H9 (cell line): ENCODE results near the gene FRRS1. TPM values are rescaled to one million over a fixed set of nuclear protein-coding genes. Genes with fewer than 3 reads are reported as not detected.

Experiments used
- DNase-seq: peaks from one replicate; pipeline ENCODE4 v3.0.0-alpha.2; 2017
- H2AFZ ChIP-seq: one replicate; pipeline ENCODE4 v1.6.1; 2013; ENCODE audit warnings: mild to moderate bottlenecking, low read length, control low read depth, moderate library complexity
- H2AK5ac ChIP-seq: 2 replicates; pipeline ENCODE4 v1.6.1; 2013; ENCODE audit warnings: low read length, control low read depth, mixed read lengths; ENCODE audit not compliant: insufficient read length
- H2BK120ac ChIP-seq: one replicate; pipeline ENCODE4 v1.6.1; 2013; ENCODE audit warnings: low read depth, mild to moderate bottlenecking, low read length, control low read depth, inconsistent platforms; ENCODE audit not compliant: poor library complexity, severe bottlenecking
- H2BK12ac ChIP-seq: 2 replicates; pipeline ENCODE4 v1.6.1; 2013; ENCODE audit warnings: low read length, control low read depth, mixed read lengths, low read depth; ENCODE audit not compliant: insufficient read length
- H2BK15ac ChIP-seq: 2 replicates; pipeline ENCODE4 v1.6.1; 2013; ENCODE audit warnings: low read depth, low read length, control low read depth
- H2BK20ac ChIP-seq: one replicate; pipeline ENCODE4 v1.6.1; 2013; ENCODE audit warnings: low read depth, mild to moderate bottlenecking, low read length, control low read depth, inconsistent platforms; ENCODE audit not compliant: poor library complexity, severe bottlenecking
- H2BK5ac ChIP-seq: 2 replicates; pipeline ENCODE4 v1.6.1; 2013; ENCODE audit warnings: low read length, control low read depth, mixed read lengths; ENCODE audit not compliant: insufficient read length
- H3K14ac ChIP-seq: 2 replicates; pipeline ENCODE4 v1.6.1; 2013; ENCODE audit warnings: low read length, control low read depth; ENCODE audit not compliant: insufficient read depth
- H3K18ac ChIP-seq: 2 replicates; pipeline ENCODE4 v1.6.1; 2013; ENCODE audit warnings: low read depth, mild to moderate bottlenecking, mixed read lengths, low read length, control low read depth; ENCODE audit not compliant: insufficient read length
- H3K23ac ChIP-seq: 2 replicates; pipeline ENCODE4 v1.6.1; 2013; ENCODE audit warnings: low read length, control low read depth, mixed read lengths, low read depth; ENCODE audit not compliant: insufficient read length
- H3K23me2 ChIP-seq: 2 replicates; pipeline ENCODE4 v1.6.1; 2013; ENCODE audit warnings: low read depth, mild to moderate bottlenecking, mixed read lengths, low read length, control low read depth; ENCODE audit not compliant: insufficient read length, poor library complexity, severe bottlenecking
- H3K27ac ChIP-seq: 2 replicates; pipeline ENCODE4 v1.5.1; 2013; ENCODE audit warnings: low read length, control low read depth, mixed read lengths, low read depth; ENCODE audit not compliant: insufficient read length
- H3K27me3 ChIP-seq: 2 replicates; pipeline ENCODE4 v1.6.1; 2013; ENCODE audit warnings: low read length, control low read depth, inconsistent platforms; ENCODE audit not compliant: insufficient read depth
- H3K4ac ChIP-seq: 2 replicates; pipeline ENCODE4 v1.6.1; 2013; ENCODE audit warnings: low read depth, mild to moderate bottlenecking, control low read depth, inconsistent platforms, low read length, moderate library complexity
- H3K4me1 ChIP-seq: 2 replicates; pipeline ENCODE4 v1.6.1; 2013; ENCODE audit warnings: low read length, control low read depth, inconsistent platforms; ENCODE audit not compliant: insufficient read depth
- H3K4me2 ChIP-seq: 2 replicates; pipeline ENCODE4 v1.6.1; 2013; ENCODE audit warnings: low read length, control low read depth, mixed read lengths; ENCODE audit not compliant: insufficient read length, insufficient read depth
- H3K56ac ChIP-seq: 2 replicates; pipeline ENCODE4 v1.6.1; 2013; ENCODE audit warnings: low read depth, mild to moderate bottlenecking, mixed read lengths, low read length, control low read depth; ENCODE audit not compliant: insufficient read length
- H3K79me1 ChIP-seq: 2 replicates; pipeline ENCODE4 v1.6.1; 2013; ENCODE audit warnings: low read depth, mild to moderate bottlenecking, moderate library complexity, low read length, control low read depth, inconsistent platforms; ENCODE audit not compliant: insufficient read depth, poor library complexity, severe bottlenecking
- H3K79me2 ChIP-seq: 2 replicates; pipeline ENCODE4 v1.6.1; 2013; ENCODE audit warnings: low read length, control low read depth, inconsistent platforms; ENCODE audit not compliant: insufficient read depth
- H3K9ac ChIP-seq: 2 replicates; pipeline ENCODE4 v1.6.1; 2013; ENCODE audit warnings: low read length, control low read depth, mixed read lengths; ENCODE audit not compliant: insufficient read length; ENCODE audit errors: extremely low read depth
- H3K9me3 ChIP-seq: one replicate; pipeline ENCODE4 v1.6.1; 2013; ENCODE audit warnings: low read depth, low read length, inconsistent platforms; ENCODE audit not compliant: control insufficient read depth
- H3T11ph ChIP-seq: one replicate; pipeline ENCODE4 v1.6.1; 2013; ENCODE audit warnings: mild to moderate bottlenecking, low read length, control low read depth, inconsistent platforms
- H4K20me1 ChIP-seq: one replicate; pipeline ENCODE4 v1.6.1; 2013; ENCODE audit not compliant: control insufficient read depth, insufficient read length, insufficient read depth
- H4K5ac ChIP-seq: 2 replicates; pipeline ENCODE4 v1.6.1; 2013; ENCODE audit warnings: low read depth, mild to moderate bottlenecking, mixed read lengths, low read length, control low read depth; ENCODE audit not compliant: insufficient read length
- H4K8ac ChIP-seq: replicated peaks from 2 replicates; pipeline ENCODE4 v1.6.1; 2013; ENCODE audit warnings: low read length, control low read depth, mixed read lengths, low read depth; ENCODE audit not compliant: insufficient read length
- H4K91ac ChIP-seq: 2 replicates; pipeline ENCODE4 v1.6.1; 2013; ENCODE audit warnings: low read depth, mild to moderate bottlenecking, moderate library complexity, mixed read lengths, low read length, control low read depth; ENCODE audit not compliant: insufficient read length
- H3K27ac Mint-ChIP-seq, 3 experiments: 2 replicates in 2 of 3; 3 replicates in 1 of 3; pipeline ENCODE4 v1.8.0; 2020 to 2021; ENCODE audit warnings: mixed read lengths in 3 of 3, mild to moderate bottlenecking in 1 of 3, moderate library complexity in 1 of 3
- H3K27me3 Mint-ChIP-seq: 2 replicates; pipeline ENCODE4 v1.8.0; 2021; ENCODE audit warnings: low read depth, mild to moderate bottlenecking, moderate library complexity, mixed read lengths
- H3K36me3 Mint-ChIP-seq, 3 experiments: 2 replicates in 2 of 3; 3 replicates in 1 of 3; pipeline ENCODE4 v1.8.0; 2020 to 2021; ENCODE audit warnings: low read depth in 3 of 3, mixed read lengths in 3 of 3; ENCODE audit not compliant: insufficient read depth in 1 of 3
- H3K4me1 Mint-ChIP-seq, 2 experiments: 2 replicates each; pipeline ENCODE4 v1.8.0; 2020; ENCODE audit warnings: mixed read lengths in 2 of 2
- H3K4me3 Mint-ChIP-seq, 2 experiments: 2 replicates in 1 of 2; 3 replicates in 1 of 2; pipeline ENCODE4 v1.8.0; 2020 to 2021; ENCODE audit warnings: mild to moderate bottlenecking in 2 of 2, mixed read lengths in 2 of 2, moderate library complexity in 1 of 2
- H3K9me3 Mint-ChIP-seq, 2 experiments: 2 replicates in 1 of 2; 3 replicates in 1 of 2; pipeline ENCODE4 v1.8.0; 2020; ENCODE audit warnings: mild to moderate bottlenecking in 2 of 2, mixed read lengths in 2 of 2, moderate library complexity in 1 of 2
- CTCF ChIP-seq: fragments of 200-600 bp; sonication (generic); conservative IDR thresholded peaks from 3 replicates; pipeline ENCODE4 v1.8.0; 2021; ENCODE audit warnings: antibody characterized with exemption, mild to moderate bottlenecking
- total RNA-seq: library from RNA; stranded (reverse); gene quantifications from 2 replicates; pipeline ENCODE4 v1.2.1, GENCODE V29; 2021

Gene FRRS1
- total RNA-seq, 1 experiment from 2014 or later, result 5.6 TPM

DNA sequence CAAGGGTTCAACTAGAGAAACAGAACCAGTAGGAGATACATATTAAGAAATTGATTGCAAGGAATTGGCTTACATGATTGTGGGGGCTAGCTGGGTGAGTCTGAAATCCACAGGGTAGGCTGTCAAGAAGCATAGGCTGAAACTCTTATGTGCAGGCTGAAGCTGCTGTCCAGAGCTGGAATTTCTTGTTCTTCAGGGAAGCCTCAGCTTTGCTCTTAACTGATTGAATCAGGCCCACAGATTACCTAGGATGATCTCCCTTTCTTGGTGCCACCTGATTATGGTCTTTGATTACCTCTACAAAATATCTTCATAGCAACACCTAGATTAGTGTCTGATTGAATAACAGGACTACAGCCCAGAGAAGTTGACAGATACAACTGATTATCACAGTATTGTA, 22.5 kb upstream of the FRRS1 start:
- H3T11ph ChIP-seq, result no peak overlapping the region
- H2BK15ac ChIP-seq, result no peak overlapping the region
- H2AFZ ChIP-seq, result no peak overlapping the region
- no peaks in the 10 kb centered on the region for H3K9me3 Mint-ChIP-seq
- H2BK12ac ChIP-seq, result no peak overlapping the region
- H3K27ac Mint-ChIP-seq, result no peak overlapping the region
- no peak overlapping the region for H3K4ac ChIP-seq
- no peak overlapping the region for H3K4me3 Mint-ChIP-seq
- no peak overlapping the region for H3K4me2 ChIP-seq
- no peak for DNase-seq
- H4K8ac ChIP-seq, result no peak overlapping the region
- no peak overlapping the region for H3K9ac ChIP-seq
- no peak overlapping the region for H2AK5ac ChIP-seq
- H4K91ac ChIP-seq, result no peak overlapping the region
- peaks cover 2% of the 10 kb centered on the region for H4K20me1 ChIP-seq
- no peak overlapping the region for H3K23ac ChIP-seq
- H3K23me2 ChIP-seq, result no peaks in the 10 kb centered on the region
- TF ChIP-seq CTCF, result no peak
- H4K5ac ChIP-seq, result no peak overlapping the region
- H3K36me3 Mint-ChIP-seq, result no peaks in the 10 kb centered on the region
- no peak overlapping the region for H3K18ac ChIP-seq
- no peak overlapping the region for H2BK5ac ChIP-seq
- no peaks in the 10 kb centered on the region for H3K79me2 ChIP-seq
- no peak overlapping the region for H2BK120ac ChIP-seq
- no peak overlapping the region for H3K27ac ChIP-seq
- no peak overlapping the region for H3K56ac ChIP-seq
- no peak overlapping the region for H3K14ac ChIP-seq
- no peaks in the 10 kb centered on the region for H3K79me1 ChIP-seq
- no peaks in the 10 kb centered on the region for H3K4me1 Mint-ChIP-seq
- no peaks in the 10 kb centered on the region for H3K9me3 ChIP-seq
- no peaks in the 10 kb centered on the region for H3K27me3 ChIP-seq
- H3K4me1 ChIP-seq, result no peaks in the 10 kb centered on the region
- no peak overlapping the region for H2BK20ac ChIP-seq
- no peaks in the 10 kb centered on the region for H3K27me3 Mint-ChIP-seq
